Choroid plexus epithelial cell (primary cell): ENCODE measurements around the gene CSNK2B.

Experiments used
- DNase-seq: peaks from one replicate; pipeline ENCODE4 v3.0.0-alpha.2; 2010; ENCODE audit warnings: low read depth
- H3K4me3 ChIP-seq: 2 replicates; pipeline ENCODE4 v1.5.1; 2011; ENCODE audit warnings: low read depth, mild to moderate bottlenecking, control low read depth, low read length, moderate library complexity
- CTCF ChIP-seq: conservative IDR thresholded peaks from 2 replicates; pipeline ENCODE4 v1.5.1; 2011; ENCODE audit warnings: low read depth, mild to moderate bottlenecking, control low read depth, inconsistent platforms, low read length, moderate library complexity

Gene CSNK2B

GRCh38 chr6:31701666-31702404, 36.0 kb downstream of the CSNK2B start:
- peak overlapping the region; percentile 78 for H3K4me3 ChIP-seq
- no peak for TF ChIP-seq CTCF
- peak; percentile 53 for DNase-seq

- TF ChIP-seq CTCF, result no peak
- peak overlapping the region; percentile 78 for H3K4me3 ChIP-seq
- DNase-seq, result no peak
Observed at GRCh38 chr6:31702405-31702818, 36.5 kb downstream of the CSNK2B start.

- no peak for TF ChIP-seq CTCF
- H3K4me3 ChIP-seq, result peak within 1 kb of the TSS; percentile 78
- DNase-seq, result peak; percentile 99
Observed at GRCh38 chr6:31702819-31703716, 37.2 kb downstream of the CSNK2B start, which contains the start of gene ABHD16A. Gene ABHD16A, minus strand, starts transcription at chr6:31703324. Its CDS starts 43 bp downstream, at chr6:31703281.

- TF ChIP-seq CTCF, result no peak
- DNase-seq, result no peak
- no peak overlapping the region for H3K4me3 ChIP-seq
Observed at GRCh38 chr6:31705931-31706330, 40.1 kb downstream of the CSNK2B start.

- TF ChIP-seq CTCF, result no peak
- no peak for DNase-seq
- no peak within 1 kb of the TSS for H3K4me3 ChIP-seq
Observed at GRCh38 chr6:31706599-31706998, 40.7 kb downstream of the CSNK2B start, which contains the start of gene LY6G6F. Gene LY6G6F, plus strand, starts transcription at chr6:31706866. Its CDS starts 41 bp downstream, at chr6:31706907.

GRCh38 chr6:31707701-31708100, 41.8 kb downstream of the CSNK2B start:
- no peak for DNase-seq
- H3K4me3 ChIP-seq, result no peak overlapping the region
- TF ChIP-seq CTCF, result no peak
